Measurements from ENCODE around the gene MAP2K2. TPM values are rescaled to one million over a fixed set of nuclear protein-coding genes. Genes with fewer than 3 reads are reported as not detected.

The MAP2K2 gene
- total RNA-seq, 2 donors from 2014 or later = 144 to 157 TPM

DNA sequence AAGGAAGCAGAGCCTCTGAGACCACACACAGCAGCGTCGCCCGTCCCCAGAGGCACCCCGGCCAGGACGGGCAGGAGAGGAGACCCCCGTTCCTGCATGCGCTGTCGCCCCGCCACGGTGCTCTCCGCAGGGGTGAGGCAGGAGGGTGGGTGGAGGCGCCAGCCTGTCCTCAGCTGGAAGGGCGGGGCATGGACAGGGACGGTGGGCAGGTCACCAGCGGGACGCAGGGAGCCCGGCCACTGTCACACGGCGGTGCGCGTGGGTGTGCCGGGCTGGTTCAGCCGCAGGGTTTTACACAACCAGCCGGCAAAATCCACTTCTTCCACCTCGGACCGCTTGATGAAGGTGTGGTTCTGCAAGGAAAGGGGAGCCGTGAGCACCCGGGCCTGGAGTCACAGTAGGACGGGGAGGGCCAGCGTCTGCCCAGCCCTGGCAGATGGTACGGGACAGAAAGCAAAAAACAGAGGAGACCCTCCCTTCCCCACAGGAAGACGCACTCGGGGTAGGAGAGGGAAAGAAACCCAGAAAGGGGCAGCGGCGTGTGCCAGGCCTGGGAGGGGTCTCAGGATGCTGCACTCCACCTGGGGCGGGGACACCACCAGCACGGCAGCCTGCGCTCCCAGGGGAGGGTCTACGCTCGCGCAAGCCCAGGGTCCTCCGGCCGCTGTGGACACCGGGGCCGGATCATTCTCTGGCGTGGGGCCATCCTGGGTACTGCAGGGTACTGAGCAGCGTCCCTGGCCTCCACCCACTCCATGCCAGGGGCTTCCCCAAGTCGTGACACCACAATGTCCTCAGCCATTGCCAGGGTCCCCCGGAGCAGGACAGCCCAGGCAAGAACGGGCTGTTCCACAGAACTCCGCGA is 33.3 kb downstream of the MAP2K2 start:
- H3K27ac Mint-ChIP-seq = no peak overlapping the region
- ATAC-seq (replicated peaks in 1 of 2) (no peak), DNase-seq (no peak)
- no peaks in the 10 kb centered on the region for H3K27me3 Mint-ChIP-seq (ENCODE audit: low read depth)
- peaks cover 24% of the 10 kb centered on the region for H3K4me1 Mint-ChIP-seq (ENCODE audit: low read depth)
- H3K4me3 Mint-ChIP-seq = peak overlapping the region in 1 of 2 donors; percentile 91
- no peaks in the 10 kb centered on the region for H3K9me3 Mint-ChIP-seq
- peaks cover 0 to 2% of the 10 kb centered on the region in 2 donors for H3K36me3 Mint-ChIP-seq (ENCODE audit: insufficient read depth in 2 of 2)

DNA sequence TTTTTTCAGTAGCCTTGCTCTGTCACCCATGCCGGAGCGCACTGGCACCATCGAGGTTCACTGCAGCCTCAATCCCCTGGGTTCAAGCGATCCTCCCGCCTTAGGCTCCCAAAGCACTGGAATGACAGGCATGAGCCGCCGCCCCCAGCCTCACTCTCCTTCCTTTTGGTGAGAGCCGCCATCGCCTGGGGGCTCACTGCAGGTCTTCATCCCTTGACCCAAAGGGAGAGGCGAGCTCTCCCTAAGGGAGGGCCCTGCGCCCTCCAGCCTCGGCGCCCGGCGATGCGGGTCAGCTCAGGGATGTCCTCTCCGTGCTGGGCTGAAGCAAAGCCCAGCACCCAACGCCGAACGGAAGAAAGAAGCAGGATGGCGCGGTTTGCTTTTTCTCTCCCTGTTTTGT is 34.0 kb downstream of the MAP2K2 start:
- Mint-ChIP-seq H3K4me3 (peak overlapping the region in 1 of 2 donors; percentile 91), H3K9me3 (no peaks in the 10 kb centered on the region), H3K4me1 (ENCODE audit: low read depth) (peaks cover 24% of the 10 kb centered on the region), H3K27me3 (ENCODE audit: low read depth) (no peaks in the 10 kb centered on the region), H3K27ac (peak overlapping the region; percentile 92), H3K36me3 (ENCODE audit: insufficient read depth in 2 of 2) (peaks cover 0 to 2% of the 10 kb centered on the region in 2 donors)
- ATAC-seq (replicated peaks in 1 of 2) = no peak
- DNase-seq = no peak

DNA sequence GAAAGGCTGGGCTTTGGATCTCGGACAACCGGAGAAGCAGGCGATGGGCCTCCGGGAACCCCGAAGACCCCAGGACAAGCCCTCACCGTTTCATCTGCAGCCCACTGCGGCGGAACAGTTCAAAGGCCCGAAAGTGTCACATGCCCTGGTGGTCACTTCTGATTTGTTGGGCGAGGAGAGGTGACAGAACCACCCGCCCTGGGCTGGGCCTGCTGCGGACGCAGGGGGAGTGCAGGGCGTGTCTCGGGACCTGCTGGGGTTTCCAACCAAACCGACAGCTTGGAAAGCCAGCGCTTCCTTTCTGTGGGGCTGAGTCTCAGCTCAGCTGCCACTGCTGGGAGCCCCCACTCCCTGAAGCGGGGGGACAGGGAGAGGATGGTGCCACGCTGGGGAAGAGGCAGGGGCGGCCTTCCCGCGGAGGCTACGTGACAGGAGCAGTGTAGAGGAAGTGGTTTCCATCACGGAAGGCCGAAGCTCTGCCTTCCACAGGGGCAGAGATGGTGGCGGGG is 34.5 kb downstream of the MAP2K2 start:
- peak; percentile 51 to 67 for DNase-seq
- Mint-ChIP-seq H3K27me3 (ENCODE audit: low read depth) (no peaks in the 10 kb centered on the region), H3K27ac (peak overlapping the region; percentile 92), H3K4me1 (ENCODE audit: low read depth) (peaks cover 29% of the 10 kb centered on the region), H3K9me3 (no peaks in the 10 kb centered on the region), H3K36me3 (ENCODE audit: insufficient read depth in 2 of 2) (peaks cover 0 to 2% of the 10 kb centered on the region in 2 donors), H3K4me3 (peak overlapping the region; percentile 81 to 91)
- peak; percentile 78 to 82 for ATAC-seq (replicated peaks in 1 of 2)

DNA sequence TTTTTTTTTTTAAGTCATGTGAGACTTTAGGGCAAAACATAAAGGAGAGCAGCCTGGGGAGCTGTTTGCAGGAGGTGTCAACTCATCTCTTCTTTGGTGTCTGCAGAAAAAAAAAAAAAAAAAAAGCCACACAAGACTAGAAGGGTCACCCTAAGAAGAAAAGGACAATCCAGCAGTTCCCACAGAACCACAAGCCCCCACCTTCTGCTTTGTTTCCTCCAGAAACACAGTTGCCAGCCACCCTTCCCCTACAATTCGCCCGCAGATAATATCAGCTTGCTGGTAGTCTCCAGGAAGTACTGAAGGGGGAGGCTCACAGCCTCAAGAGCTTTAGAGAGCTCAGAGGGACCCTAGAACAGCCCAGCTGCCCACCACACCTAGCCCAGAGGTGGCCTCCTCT is 34.9 kb downstream of the MAP2K2 start:
- peaks cover 33% of the 10 kb centered on the region for H3K4me1 Mint-ChIP-seq (ENCODE audit: low read depth)
- peaks cover 0 to 2% of the 10 kb centered on the region in 2 donors for H3K36me3 Mint-ChIP-seq (ENCODE audit: insufficient read depth in 2 of 2)
- DNase-seq = no peak
- no peaks in the 10 kb centered on the region for H3K27me3 Mint-ChIP-seq (ENCODE audit: low read depth)
- no peaks in the 10 kb centered on the region for H3K9me3 Mint-ChIP-seq
- H3K4me3 Mint-ChIP-seq = peak overlapping the region; percentile 81 to 91
- peak overlapping the region; percentile 92 for H3K27ac Mint-ChIP-seq
- peak; percentile 52 to 56 for ATAC-seq (replicated peaks in 1 of 2)

DNA sequence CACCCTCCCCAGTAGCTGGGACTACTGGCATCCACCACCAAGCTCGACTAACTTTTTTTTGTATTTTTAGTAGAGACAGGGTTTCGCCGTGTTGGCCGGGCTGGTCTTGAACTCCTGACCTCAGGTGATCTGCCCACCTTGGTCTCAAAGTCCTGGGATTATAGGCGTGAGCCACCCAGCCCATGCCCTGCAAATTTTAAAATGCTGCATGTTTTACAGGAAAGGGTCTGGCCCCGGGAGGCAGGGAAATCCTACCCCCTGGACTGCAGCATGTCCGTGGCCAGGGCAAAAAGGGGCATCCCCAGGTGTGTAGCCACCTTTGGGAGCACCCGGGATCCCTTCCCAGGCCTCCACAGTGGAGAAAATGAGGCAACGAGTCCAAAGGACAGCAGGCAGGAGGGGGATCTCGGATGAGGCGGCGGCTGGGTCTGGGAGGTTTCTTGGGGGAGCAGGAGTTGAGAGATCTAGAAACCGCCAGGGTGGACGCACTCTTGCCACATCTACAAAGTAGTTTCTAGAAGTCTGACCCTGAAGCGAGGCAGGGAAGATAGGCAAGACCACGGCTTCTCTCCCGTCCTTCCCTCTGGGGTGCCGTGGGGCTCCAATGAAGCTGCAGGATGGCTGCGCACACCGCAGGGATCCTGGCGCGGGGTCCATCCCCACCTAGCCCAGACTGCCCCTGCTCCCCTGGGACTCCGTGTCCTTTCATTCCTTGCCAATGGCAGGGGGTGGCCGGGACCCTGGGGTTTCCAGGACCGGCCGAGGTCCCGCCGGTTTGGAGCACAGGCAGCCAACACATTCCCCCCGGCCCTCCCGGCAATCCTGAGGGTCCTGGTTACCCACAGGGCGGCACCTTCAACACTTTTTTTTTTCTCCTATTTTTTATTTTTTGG is 35.9 kb downstream of the MAP2K2 start:
- H3K4me1 Mint-ChIP-seq (ENCODE audit: low read depth) = peaks cover 38% of the 10 kb centered on the region
- ATAC-seq (replicated peaks in 1 of 2) (no peak), DNase-seq (no peak)
- H3K4me3 Mint-ChIP-seq = peak overlapping the region; percentile 81 to 91
- peak overlapping the region; percentile 65 for H3K27ac Mint-ChIP-seq
- H3K36me3 Mint-ChIP-seq (ENCODE audit: insufficient read depth in 2 of 2) = peaks cover 0 to 2% of the 10 kb centered on the region in 2 donors
- H3K27me3 Mint-ChIP-seq (ENCODE audit: low read depth) = no peaks in the 10 kb centered on the region
- no peaks in the 10 kb centered on the region for H3K9me3 Mint-ChIP-seq

DNA sequence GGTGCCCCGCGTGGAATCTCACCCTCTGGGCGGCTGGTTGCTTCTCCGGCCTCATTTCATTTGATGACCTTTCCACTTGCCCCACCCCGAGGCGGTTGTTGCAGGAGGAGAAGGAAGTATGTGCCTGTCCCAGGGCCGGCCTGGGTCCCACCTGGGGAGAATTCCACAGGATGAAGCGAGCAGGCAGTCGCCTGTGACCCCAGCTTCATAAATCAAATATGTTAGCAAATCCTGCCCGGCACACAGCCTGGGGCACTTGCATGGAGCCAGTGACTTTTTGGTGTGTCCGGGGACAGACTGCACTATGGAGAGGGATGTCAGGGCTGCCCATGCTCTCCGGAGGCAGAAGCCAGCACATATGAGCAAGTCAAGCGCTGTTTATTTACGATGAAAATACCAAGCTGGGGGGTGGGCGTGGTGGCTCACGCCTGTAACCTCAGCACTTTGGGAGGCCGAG is 37.5 kb downstream of the MAP2K2 start:
- no peaks in the 10 kb centered on the region for H3K27me3 Mint-ChIP-seq (ENCODE audit: low read depth)
- H3K4me3 Mint-ChIP-seq = no peak overlapping the region
- H3K4me1 Mint-ChIP-seq (ENCODE audit: low read depth) = peaks cover 38% of the 10 kb centered on the region
- H3K27ac Mint-ChIP-seq = no peak overlapping the region
- peaks cover 0 to 2% of the 10 kb centered on the region in 2 donors for H3K36me3 Mint-ChIP-seq (ENCODE audit: insufficient read depth in 2 of 2)
- no peak for DNase-seq
- H3K9me3 Mint-ChIP-seq = no peaks in the 10 kb centered on the region
- ATAC-seq (replicated peaks in 1 of 2) = no peak

DNA sequence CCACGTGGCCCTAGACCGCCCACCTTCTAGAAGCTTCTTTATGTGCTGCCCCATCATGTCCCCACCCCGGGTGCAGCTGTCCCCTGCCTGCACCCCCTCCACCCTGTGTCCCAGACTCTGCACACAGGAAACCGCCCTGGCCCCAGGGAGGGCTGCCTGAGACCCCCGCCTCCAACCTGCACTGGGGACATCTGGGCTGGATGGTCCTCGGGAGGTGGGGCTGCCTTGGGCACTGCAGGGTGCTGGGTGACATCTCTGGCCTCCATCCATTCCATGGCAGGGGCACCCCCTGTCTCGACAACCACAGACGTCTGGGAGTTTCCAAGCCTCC is 39.4 kb downstream of the MAP2K2 start:
- H3K27me3 Mint-ChIP-seq (ENCODE audit: low read depth) = no peaks in the 10 kb centered on the region
- H3K4me1 Mint-ChIP-seq (ENCODE audit: low read depth) = peaks cover 31% of the 10 kb centered on the region
- ATAC-seq (replicated peaks in 1 of 2) = no peak

DNA sequence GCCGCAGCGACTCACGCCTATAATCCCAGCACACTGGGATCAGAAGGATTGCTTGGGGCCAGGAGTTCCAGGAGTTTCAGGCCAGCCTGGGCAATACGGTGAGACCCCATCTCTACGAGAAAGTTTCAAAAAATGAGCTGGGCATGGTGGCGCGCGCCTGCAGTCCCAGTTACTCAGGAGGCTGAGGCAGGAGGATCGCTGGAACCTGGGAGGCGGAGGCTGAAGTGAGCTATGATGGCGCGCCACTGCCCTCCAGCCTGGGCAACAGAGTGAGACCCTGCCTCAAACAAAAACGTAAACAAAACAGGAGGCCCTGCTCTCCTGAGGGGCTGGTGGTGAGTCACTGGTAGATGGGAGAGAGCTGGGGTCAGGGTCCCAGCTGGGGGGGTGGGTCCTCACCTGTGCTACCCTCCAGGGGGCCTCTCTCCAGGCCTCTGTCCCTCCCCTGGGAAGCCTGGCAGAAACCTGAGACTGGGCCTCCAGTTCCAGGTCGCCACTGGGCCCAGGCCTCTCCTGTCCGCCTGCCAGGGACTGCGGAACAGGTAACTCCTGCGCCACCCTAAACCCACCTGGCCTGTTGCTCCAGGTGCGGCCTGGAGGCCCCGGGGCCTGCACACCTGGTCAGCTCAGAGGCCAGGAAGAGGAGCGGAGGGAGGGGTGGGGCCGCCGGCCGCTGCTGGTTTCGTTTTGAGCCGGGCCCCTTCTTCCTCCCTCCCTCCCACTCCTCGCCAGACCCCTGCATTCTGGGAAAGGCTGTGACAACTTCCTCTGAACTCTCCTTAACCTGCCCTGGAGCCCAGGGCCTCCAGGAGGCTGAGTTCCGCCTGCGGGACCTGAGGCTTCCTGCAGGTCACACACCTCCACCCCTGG is 40.0 kb downstream of the MAP2K2 start:
- Mint-ChIP-seq H3K27me3 (ENCODE audit: low read depth) (no peaks in the 10 kb centered on the region), H3K4me1 (ENCODE audit: low read depth) (peaks cover 31% of the 10 kb centered on the region), H3K36me3 (ENCODE audit: insufficient read depth in 2 of 2) (no peaks in the 10 kb centered on the region), H3K4me3 (peak overlapping the region; percentile 70 to 77), H3K9me3 (no peaks in the 10 kb centered on the region), H3K27ac (peak overlapping the region; percentile 85)
- peak; percentile 65 to 77 for ATAC-seq (replicated peaks in 1 of 2)
- DNase-seq = peak; percentile 40 to 55

More for the DNA sequence above, 39.4 kb downstream of the MAP2K2 start:
- peak overlapping the region; percentile 70 to 77 for H3K4me3 Mint-ChIP-seq
- peak overlapping the region; percentile 85 for H3K27ac Mint-ChIP-seq
- H3K36me3 Mint-ChIP-seq (ENCODE audit: insufficient read depth in 2 of 2) = no peaks in the 10 kb centered on the region
- no peaks in the 10 kb centered on the region for H3K9me3 Mint-ChIP-seq
- no peak for DNase-seq

DNA sequence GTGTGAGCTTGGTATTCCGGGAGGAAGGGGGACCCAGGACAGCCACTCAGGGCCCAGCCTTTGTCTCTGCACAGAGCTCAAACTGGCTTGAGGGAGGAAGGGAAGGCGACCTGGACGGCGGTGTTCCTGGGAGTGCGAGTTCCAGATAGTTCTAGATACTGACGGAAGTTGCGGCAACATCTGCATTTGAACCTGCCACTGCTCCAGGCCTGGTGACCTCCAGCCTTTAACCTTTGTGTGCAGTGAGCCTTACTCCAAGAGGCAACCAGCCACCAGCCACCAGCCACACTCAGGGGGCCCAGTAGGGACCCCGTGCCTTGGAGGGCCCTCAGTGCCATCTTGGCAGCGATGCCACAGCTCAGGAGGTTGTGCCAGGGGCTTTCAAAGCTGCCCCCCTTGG is 41.8 kb downstream of the MAP2K2 start:
- no peaks in the 10 kb centered on the region for H3K27me3 Mint-ChIP-seq (ENCODE audit: low read depth)
- H3K4me1 Mint-ChIP-seq (ENCODE audit: low read depth) = peaks cover 35% of the 10 kb centered on the region
- ATAC-seq (replicated peaks in 1 of 2) (no peak), DNase-seq (no peak)
- no peaks in the 10 kb centered on the region for H3K9me3 Mint-ChIP-seq
- H3K27ac Mint-ChIP-seq = no peak overlapping the region
- H3K36me3 Mint-ChIP-seq (ENCODE audit: insufficient read depth in 2 of 2) = no peaks in the 10 kb centered on the region
- H3K4me3 Mint-ChIP-seq = no peak overlapping the region

DNA sequence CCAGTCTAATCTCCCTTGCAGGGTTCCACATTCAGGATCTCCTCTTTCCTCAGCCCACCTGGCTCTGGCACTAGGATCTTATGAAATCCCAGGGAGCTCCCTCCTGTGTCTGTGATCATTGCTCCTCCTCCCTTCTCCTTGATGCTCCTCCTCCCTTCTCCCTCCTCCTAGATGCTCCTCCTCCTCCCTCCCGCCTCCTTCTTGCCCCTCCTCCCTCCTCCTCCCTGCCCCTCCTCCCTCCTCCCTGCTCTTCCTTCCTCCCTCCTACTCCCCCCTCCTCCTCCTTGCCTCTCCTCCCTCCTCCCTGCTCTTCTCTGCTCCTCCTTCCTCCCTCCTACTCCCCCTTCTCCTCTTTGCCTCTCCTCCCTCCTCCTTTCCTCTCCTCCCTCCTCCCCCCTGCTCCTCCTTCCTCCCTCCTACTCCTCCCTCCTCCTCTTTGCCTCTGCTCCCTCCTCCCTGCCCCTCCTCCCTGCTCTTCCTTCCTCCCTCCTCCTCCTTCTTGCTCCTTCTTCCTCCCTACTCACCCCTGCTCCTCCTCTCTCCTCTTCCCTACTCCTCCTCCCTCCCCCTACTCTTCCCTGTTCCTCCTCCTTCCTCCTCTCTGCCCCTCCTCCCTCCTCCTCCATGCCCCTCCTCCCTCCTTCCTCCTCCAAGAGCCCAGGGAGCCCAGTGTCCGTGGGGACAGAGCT is 42.3 kb downstream of the MAP2K2 start:
- no peaks in the 10 kb centered on the region for H3K36me3 Mint-ChIP-seq (ENCODE audit: insufficient read depth in 2 of 2)
- H3K9me3 Mint-ChIP-seq = no peaks in the 10 kb centered on the region
- H3K27ac Mint-ChIP-seq = peak overlapping the region; percentile 81
- ATAC-seq (replicated peaks in 1 of 2) (no peak), DNase-seq (no peak)
- H3K27me3 Mint-ChIP-seq (ENCODE audit: low read depth) = no peaks in the 10 kb centered on the region
- peaks cover 38% of the 10 kb centered on the region for H3K4me1 Mint-ChIP-seq (ENCODE audit: low read depth)
- H3K4me3 Mint-ChIP-seq = no peak overlapping the region

DNA sequence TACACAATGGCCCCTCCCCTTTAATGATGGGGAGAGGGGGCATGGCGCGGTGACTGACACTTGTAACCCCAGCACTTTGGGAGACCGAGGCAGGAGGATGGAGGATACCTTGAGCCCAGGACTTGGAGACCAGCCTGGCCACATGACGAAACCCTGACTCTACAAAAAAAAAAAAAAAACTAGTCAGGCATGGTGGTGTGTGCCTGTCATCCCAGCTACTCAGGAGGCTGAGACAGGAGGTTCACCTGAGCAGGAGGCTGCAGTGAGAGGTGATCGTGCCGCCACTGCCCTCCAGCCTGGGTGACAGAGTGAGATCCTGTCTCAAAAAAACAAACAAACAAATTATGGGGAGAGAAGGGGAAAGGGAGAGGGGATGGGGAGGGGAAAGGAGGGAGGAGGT is 43.4 kb downstream of the MAP2K2 start:
- no peaks in the 10 kb centered on the region for H3K36me3 Mint-ChIP-seq (ENCODE audit: insufficient read depth in 2 of 2)
- no peak overlapping the region for H3K27ac Mint-ChIP-seq

More for the DNA sequence above, 43.4 kb downstream of the MAP2K2 start:
- DNase-seq (no peak), ATAC-seq (replicated peaks in 1 of 2) (no peak)
- H3K4me3 Mint-ChIP-seq = no peak overlapping the region
- no peaks in the 10 kb centered on the region for H3K9me3 Mint-ChIP-seq
- H3K4me1 Mint-ChIP-seq (ENCODE audit: low read depth) = peaks cover 41% of the 10 kb centered on the region
- no peaks in the 10 kb centered on the region for H3K27me3 Mint-ChIP-seq (ENCODE audit: low read depth)
